Bronchial epithelial cell (primary cell): ENCODE data around the gene PXDN. TPM values are rescaled to one million over a fixed set of nuclear protein-coding genes. Genes with fewer than 3 reads are reported as not detected.

ENCODE experiments used
- DNase-seq: peaks from one replicate; pipeline ENCODE4 v3.0.0-alpha.2; 2010; ENCODE audit warnings: low read depth
- FAIRE-seq: peaks from 2 replicates; lab custom pipeline; 2011; peaks lifted over from hg19 to GRCh38; lab: Jason Lieb, UNC
- H3K27me3 ChIP-seq: 2 replicates; pipeline ENCODE4 v1.5.1; 2011; ENCODE audit warnings: low read length; ENCODE audit not compliant: control insufficient read depth, insufficient read depth
- H3K36me3 ChIP-seq: 2 replicates; pipeline ENCODE4 v1.5.1; 2011; ENCODE audit warnings: low read length; ENCODE audit not compliant: control insufficient read depth, insufficient read depth
- H3K4me3 ChIP-seq: 2 replicates; pipeline ENCODE4 v1.5.1; 2011; ENCODE audit warnings: mild to moderate bottlenecking, low read depth, low read length, control low read depth
- total RNA-seq: library from RNA; depleted of rRNA; stranded (reverse); fragments of >200 nt; gene quantifications from 2 replicates; pipeline ENCODE4 v1.2.1, GENCODE V29; 2014
- TF ChIP-seq, protein P1 (sequence below): IDR thresholded peaks from 2 replicates; pipeline ENCODE4 v1.5.1; 2011; ENCODE audit warnings: mild to moderate bottlenecking, moderate library complexity, low read length, control low read depth, inconsistent platforms; ENCODE audit not compliant: insufficient read depth, severe bottlenecking

Gene PXDN
- total RNA-seq, 1 donor from 2014 or later = 34.0 TPM

DNA sequence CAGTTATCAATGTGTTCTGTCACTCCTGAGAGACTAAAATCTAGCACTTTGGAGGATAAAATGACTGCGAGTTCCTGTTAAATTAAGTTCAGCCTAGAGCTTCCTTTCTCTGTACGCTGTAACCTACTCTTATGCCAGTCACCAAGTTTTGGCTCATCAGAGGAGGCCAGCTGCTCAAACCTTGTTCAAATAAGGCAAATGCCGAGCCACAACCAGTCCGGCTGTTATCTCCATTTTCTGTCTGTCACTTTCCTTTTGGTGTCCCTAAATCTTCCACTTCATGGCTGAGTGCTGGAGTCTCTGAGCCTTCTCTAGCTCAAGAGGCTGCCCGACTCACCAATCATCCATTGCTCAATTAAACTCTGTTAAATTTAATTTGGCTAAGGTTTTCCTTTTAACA lies 33.5 kb upstream of the PXDN start:
- DNase-seq (no peak), FAIRE-seq (no peak)
- Histone ChIP-seq H3K36me3 (no peaks in the 10 kb centered on the region), H3K27me3 (peaks cover 2% of the 10 kb centered on the region), H3K4me3 (no peak overlapping the region)
- TF ChIP-seq, protein P1, sequence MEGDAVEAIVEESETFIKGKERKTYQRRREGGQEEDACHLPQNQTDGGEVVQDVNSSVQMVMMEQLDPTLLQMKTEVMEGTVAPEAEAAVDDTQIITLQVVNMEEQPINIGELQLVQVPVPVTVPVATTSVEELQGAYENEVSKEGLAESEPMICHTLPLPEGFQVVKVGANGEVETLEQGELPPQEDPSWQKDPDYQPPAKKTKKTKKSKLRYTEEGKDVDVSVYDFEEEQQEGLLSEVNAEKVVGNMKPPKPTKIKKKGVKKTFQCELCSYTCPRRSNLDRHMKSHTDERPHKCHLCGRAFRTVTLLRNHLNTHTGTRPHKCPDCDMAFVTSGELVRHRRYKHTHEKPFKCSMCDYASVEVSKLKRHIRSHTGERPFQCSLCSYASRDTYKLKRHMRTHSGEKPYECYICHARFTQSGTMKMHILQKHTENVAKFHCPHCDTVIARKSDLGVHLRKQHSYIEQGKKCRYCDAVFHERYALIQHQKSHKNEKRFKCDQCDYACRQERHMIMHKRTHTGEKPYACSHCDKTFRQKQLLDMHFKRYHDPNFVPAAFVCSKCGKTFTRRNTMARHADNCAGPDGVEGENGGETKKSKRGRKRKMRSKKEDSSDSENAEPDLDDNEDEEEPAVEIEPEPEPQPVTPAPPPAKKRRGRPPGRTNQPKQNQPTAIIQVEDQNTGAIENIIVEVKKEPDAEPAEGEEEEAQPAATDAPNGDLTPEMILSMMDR = no peak

DNA sequence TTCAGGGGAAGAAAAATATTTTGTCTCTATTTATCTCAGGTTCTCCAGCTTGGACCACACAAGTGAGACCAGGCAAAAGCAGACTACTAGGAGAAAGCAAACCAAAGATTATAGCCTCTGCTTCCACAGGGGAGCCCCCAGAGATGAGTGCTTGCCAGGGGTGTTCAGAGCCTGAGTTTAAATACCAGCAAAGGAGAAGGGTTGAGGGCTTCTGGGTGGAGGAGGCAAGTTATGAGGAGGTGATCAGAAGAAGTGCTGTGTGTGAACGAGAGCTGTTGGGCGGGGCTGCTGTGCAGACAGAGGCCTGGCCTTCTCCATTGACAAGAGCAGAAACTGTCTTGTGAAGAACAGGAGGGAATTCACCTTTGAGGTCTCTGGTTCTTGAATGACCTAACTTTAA lies 32.8 kb upstream of the PXDN start:
- no peak for DNase-seq
- no peak for FAIRE-seq
- Histone ChIP-seq H3K4me3 (no peak overlapping the region), H3K27me3 (peaks cover 2% of the 10 kb centered on the region), H3K36me3 (no peaks in the 10 kb centered on the region)
- TF ChIP-seq, protein P1 = no peak

DNA sequence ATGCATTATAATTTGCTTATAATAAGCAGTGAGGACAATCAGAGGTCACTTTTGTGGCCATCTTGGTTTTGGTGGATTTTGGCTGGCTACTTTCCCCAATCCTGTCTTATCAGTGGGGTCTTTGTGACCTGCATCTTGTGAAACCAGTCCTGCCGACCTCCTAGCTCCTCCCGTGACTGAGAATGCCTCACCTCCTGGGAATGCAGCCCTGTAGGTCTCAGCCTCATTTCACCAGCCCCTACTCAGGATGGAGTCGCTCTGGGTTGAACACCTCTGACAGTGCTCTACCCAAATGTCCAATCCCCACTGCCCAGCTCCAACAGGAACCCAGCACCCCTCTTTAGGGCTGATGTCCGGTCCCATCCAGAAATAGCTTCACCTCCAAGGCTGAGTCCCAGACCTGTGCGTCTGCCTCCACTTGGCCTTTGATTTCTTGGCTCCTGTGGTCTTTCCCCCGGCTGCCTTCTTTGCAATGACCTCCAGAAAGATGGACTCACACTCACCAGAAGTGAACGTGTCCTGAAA lies 31.3 kb upstream of the PXDN start:
- no peak for DNase-seq
- peaks cover 2% of the 10 kb centered on the region for H3K27me3 ChIP-seq
- TF ChIP-seq, protein P1 = no peak
- no peak overlapping the region for H3K4me3 ChIP-seq
- no peak for FAIRE-seq
- no peaks in the 10 kb centered on the region for H3K36me3 ChIP-seq

DNA sequence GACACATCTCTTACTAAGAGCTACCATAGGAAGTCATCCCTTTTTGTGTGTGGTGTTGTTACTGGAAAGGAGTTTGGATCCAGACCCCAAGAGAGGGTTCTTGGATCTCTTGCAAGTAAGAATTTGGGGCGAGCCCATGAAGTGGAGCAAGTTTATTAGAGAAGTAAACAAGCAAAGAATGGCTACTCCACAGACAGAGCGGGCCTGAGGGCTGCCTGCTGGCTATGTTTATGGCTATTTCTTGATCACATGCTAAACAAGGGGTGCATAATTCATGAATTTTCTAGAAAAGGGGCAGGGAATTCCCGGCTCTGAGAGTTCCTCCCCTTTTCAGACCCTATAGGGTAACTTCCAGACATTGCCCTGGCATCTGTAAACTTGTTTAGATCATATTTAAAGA lies 30.6 kb upstream of the PXDN start:
- no peaks in the 10 kb centered on the region for H3K36me3 ChIP-seq
- peaks cover 2% of the 10 kb centered on the region for H3K27me3 ChIP-seq
- TF ChIP-seq, protein P1 = no peak
- no peak for DNase-seq
- no peak overlapping the region for H3K4me3 ChIP-seq
- FAIRE-seq = no peak

DNA sequence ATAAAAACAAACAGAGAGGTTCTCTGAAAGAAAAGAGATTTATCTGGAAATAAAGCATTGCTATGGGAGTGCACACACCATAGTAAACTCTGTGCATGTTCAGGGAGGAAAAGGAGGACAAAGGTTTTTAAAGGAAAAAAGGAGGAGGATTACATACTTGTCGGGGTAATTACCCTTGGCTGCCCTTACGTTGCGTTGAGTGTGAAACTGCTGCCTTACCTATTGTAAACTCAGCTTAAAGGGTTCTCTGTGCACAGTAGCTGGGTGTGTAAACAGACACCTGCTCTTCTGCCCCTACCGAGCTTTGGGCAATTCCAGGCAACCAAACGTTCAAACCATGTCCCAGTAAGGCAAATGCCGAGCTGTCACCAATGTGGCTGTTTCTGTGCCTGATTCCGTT lies 29.6 kb upstream of the PXDN start:
- no peak for DNase-seq
- TF ChIP-seq, protein P1 = no peak
- no peak for FAIRE-seq
- Histone ChIP-seq H3K4me3 (no peak overlapping the region), H3K36me3 (no peaks in the 10 kb centered on the region), H3K27me3 (peaks cover 2% of the 10 kb centered on the region)
